Measurements from ENCODE around the gene APOBEC3G.
"Not testable (repeated sequence)": the region's sequence is repeated elsewhere in the genome, so short reads cannot be mapped to it uniquely, and the experiment has no call there.

Gene APOBEC3G

GRCh38 chr22:39068033-39068785 lies 8.9 kb upstream of the APOBEC3G start:
- no peak for DNase-seq

GRCh38 chr22:39070186-39070585 lies 6.9 kb upstream of the APOBEC3G start:
- no peak for DNase-seq

- not testable (repeated sequence) for DNase-seq
Measured at GRCh38 chr22:39072581-39072981, 4.5 kb upstream of the APOBEC3G start.

GRCh38 chr22:39073981-39074380 lies 3.1 kb upstream of the APOBEC3G start:
- DNase-seq = no peak

GRCh38 chr22:39076155-39077025 lies 685 bp upstream of the APOBEC3G start:
- DNase-seq = not testable (repeated sequence)

GRCh38 chr22:39077912-39078311 lies 837 bp downstream of the APOBEC3G start:
- not testable (repeated sequence) for DNase-seq

- DNase-seq = no peak
Measured at GRCh38 chr22:39078329-39078728, 1.3 kb downstream of the APOBEC3G start.

GRCh38 chr22:39079054-39079637 lies 2.1 kb downstream of the APOBEC3G start:
- DNase-seq = not testable (repeated sequence)

GRCh38 chr22:39080052-39080762 lies 3.1 kb downstream of the APOBEC3G start:
- DNase-seq = no peak

GRCh38 chr22:39081016-39081415 lies 3.9 kb downstream of the APOBEC3G start:
- no peak for DNase-seq

- DNase-seq = no peak
Measured at GRCh38 chr22:39081598-39081997, 4.5 kb downstream of the APOBEC3G start.

GRCh38 chr22:39083212-39084165 lies 6.4 kb downstream of the APOBEC3G start:
- no peak for DNase-seq

GRCh38 chr22:39084666-39085065 lies 7.6 kb downstream of the APOBEC3G start:
- DNase-seq = no peak

GRCh38 chr22:39087098-39087497 lies 10.0 kb downstream of the APOBEC3G start:
- DNase-seq = no peak

GRCh38 chr22:39087881-39088684 lies 11.0 kb downstream of the APOBEC3G start:
- no peak for DNase-seq

GRCh38 chr22:39088685-39089032 lies 11.6 kb downstream of the APOBEC3G start:
- DNase-seq = no peak

GRCh38 chr22:39089928-39090327 lies 12.9 kb downstream of the APOBEC3G start:
- no peak for DNase-seq

GRCh38 chr22:39090426-39091064 lies 13.5 kb downstream of the APOBEC3G start:
- peak in 1 of 2 experiments; percentile 25 for DNase-seq

- DNase-seq = no peak
Measured at GRCh38 chr22:39091126-39092081, 14.3 kb downstream of the APOBEC3G start.
